Measurements from ENCODE around the gene RBM10. TPM values are rescaled to one million over a fixed set of nuclear protein-coding genes. Genes with fewer than 3 reads are reported as not detected.
A peak's percentile ranks its signal among the peaks of the same experiment; 100 is the strongest.

The RBM10 gene
- total RNA-seq, 1 experiment from 2014 or later = 55.8 TPM

DNA sequence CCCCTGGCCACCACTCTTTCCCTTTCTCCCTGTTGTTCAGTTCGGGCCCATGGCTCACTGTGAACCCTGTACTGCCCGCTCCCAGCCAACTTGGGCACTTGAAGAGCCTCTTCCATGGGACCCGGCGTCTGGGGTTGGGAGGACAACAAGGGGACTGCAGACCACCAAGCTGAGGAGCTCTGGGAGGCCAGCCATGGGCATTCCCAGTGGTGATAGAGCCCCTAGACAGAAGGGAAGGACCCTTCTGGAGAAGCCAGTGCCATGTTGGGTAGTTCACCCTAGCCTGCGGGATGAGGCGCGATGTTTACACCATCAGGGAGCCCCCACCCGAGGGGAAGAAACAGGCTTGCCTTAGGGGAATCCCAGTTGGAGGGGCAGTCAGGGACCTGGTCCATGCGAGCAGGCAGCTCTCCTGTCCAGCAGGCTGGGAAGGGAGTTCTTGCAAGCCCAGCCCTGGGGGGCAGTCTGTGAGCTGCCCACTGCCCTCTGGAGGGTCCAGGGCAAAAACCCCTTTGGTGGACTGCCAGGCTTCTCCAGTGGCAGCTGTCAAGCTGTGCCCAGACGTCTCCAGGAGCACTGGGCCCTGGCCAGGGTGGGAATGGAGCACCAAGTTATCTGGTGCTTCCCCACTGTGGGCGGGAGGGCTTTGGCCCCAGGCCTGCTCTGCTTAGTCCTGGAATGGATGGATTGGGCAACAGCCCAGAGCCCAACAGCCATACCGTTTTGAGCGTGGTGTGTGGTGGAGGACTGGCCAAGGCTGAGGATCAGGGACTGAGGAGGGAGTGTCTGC, 24.9 kb downstream of the RBM10 start:
- H3K23me2 ChIP-seq (ENCODE audit: insufficient read length, low read depth, low read length, poor library complexity, severe bottlenecking) = no peaks in the 10 kb centered on the region
- peaks cover 67 to 76% of the 10 kb centered on the region in 2 experiments for H3K9me3 Mint-ChIP-seq

More for the DNA sequence above, 24.9 kb downstream of the RBM10 start:
- Histone ChIP-seq H3T11ph (ENCODE audit: low read length) (no peak overlapping the region), H3K79me2 (ENCODE audit: insufficient read depth, low read length) (no peaks in the 10 kb centered on the region), H4K91ac (ENCODE audit: insufficient read length, low read depth, low read length) (no peak overlapping the region), H4K5ac (ENCODE audit: insufficient read length, low read depth, low read length) (no peak overlapping the region), H4K8ac (replicated peaks; ENCODE audit: insufficient read length, low read depth, low read length) (no peak overlapping the region), H3K9me3 (ENCODE audit: control insufficient read depth, low read depth, low read length) (no peaks in the 10 kb centered on the region), H2BK5ac (ENCODE audit: insufficient read length, low read length) (no peak overlapping the region), H3K14ac (ENCODE audit: insufficient read depth, low read length) (no peak overlapping the region), H2BK15ac (ENCODE audit: low read depth, low read length) (no peak overlapping the region), H3K27me3 (ENCODE audit: insufficient read depth, low read length) (no peaks in the 10 kb centered on the region), H3K4me1 (ENCODE audit: insufficient read depth, low read length) (no peaks in the 10 kb centered on the region), H2AK5ac (ENCODE audit: insufficient read length, low read length) (no peak overlapping the region), H3K4ac (ENCODE audit: low read depth, low read length) (no peak overlapping the region), H3K9ac (ENCODE audit: extremely low read depth, insufficient read length, low read length) (no peak overlapping the region), H3K56ac (ENCODE audit: insufficient read length, low read depth, low read length) (no peak overlapping the region), H3K79me1 (ENCODE audit: insufficient read depth, low read depth, low read length, poor library complexity, severe bottlenecking) (no peaks in the 10 kb centered on the region), H3K23ac (ENCODE audit: insufficient read length, low read depth, low read length) (no peak overlapping the region), H2BK20ac (ENCODE audit: low read depth, low read length, poor library complexity, severe bottlenecking) (no peak overlapping the region), H2AFZ (ENCODE audit: low read length) (no peak overlapping the region), H2BK12ac (ENCODE audit: insufficient read length, low read depth, low read length) (no peak overlapping the region), H3K18ac (ENCODE audit: insufficient read length, low read depth, low read length) (no peak overlapping the region), H4K20me1 (ENCODE audit: control insufficient read depth, insufficient read depth, insufficient read length) (no peaks in the 10 kb centered on the region), H3K4me2 (ENCODE audit: insufficient read depth, insufficient read length, low read length) (no peak overlapping the region), H2BK120ac (ENCODE audit: low read depth, low read length, poor library complexity, severe bottlenecking) (no peak overlapping the region), H3K27ac (ENCODE audit: insufficient read length, low read depth, low read length) (no peak overlapping the region)
- TF ChIP-seq, protein P1, sequence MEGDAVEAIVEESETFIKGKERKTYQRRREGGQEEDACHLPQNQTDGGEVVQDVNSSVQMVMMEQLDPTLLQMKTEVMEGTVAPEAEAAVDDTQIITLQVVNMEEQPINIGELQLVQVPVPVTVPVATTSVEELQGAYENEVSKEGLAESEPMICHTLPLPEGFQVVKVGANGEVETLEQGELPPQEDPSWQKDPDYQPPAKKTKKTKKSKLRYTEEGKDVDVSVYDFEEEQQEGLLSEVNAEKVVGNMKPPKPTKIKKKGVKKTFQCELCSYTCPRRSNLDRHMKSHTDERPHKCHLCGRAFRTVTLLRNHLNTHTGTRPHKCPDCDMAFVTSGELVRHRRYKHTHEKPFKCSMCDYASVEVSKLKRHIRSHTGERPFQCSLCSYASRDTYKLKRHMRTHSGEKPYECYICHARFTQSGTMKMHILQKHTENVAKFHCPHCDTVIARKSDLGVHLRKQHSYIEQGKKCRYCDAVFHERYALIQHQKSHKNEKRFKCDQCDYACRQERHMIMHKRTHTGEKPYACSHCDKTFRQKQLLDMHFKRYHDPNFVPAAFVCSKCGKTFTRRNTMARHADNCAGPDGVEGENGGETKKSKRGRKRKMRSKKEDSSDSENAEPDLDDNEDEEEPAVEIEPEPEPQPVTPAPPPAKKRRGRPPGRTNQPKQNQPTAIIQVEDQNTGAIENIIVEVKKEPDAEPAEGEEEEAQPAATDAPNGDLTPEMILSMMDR (conservative IDR thresholded peaks at IDR 0.05) = no peak
- Mint-ChIP-seq H3K27ac (peak overlapping the region in 1 of 3 experiments; percentile 82; a peak in 2 of 7 replicates), H3K4me1 (no peaks in the 10 kb centered on the region), H3K27me3 (ENCODE audit: low read depth) (no peaks in the 10 kb centered on the region; the same call in 1 of the 2 replicates), H3K4me3 (no peak overlapping the region), H3K36me3 (ENCODE audit: insufficient read depth in 1 of 3, low read depth in 3 of 3) (peaks cover 30 to 54% (median 49%) of the 10 kb centered on the region in 3 experiments)
- no CpG with 5 or more reads among the region's 13 CpGs for WGBS (ENCODE audit: extremely low coverage, insufficient read length, low lambda C conversion rate)
- peak; percentile 15 for DNase-seq
